ENCODE measurements around the gene RERE.

RERE gene

GRCh38 chr1:8312235-8313218, 504.9 kb downstream of the RERE start:
- no peak for DNase-seq

GRCh38 chr1:8311068-8311718, 506.2 kb downstream of the RERE start:
- DNase-seq = no peak

GRCh38 chr1:8307628-8308027, 509.8 kb downstream of the RERE start:
- no peak for DNase-seq

- no peak for DNase-seq
Measured at GRCh38 chr1:8303876-8304275, 513.6 kb downstream of the RERE start.

- peak; percentile 50 for DNase-seq
Measured at GRCh38 chr1:8303141-8303540, 514.3 kb downstream of the RERE start.

Data from fibroblast of upper back skin (primary cell).